Measurements from ENCODE around the gene PRH2. TPM values are rescaled to one million over a fixed set of nuclear protein-coding genes. Genes with fewer than 3 reads are reported as not detected.
A peak's percentile ranks its signal among the peaks of the same experiment; 100 is the strongest.

Gene PRH2
- total RNA-seq, 2 donors from 2014 or later = not detected

- no peaks in the 10 kb centered on the region for H3K27me3 Mint-ChIP-seq (ENCODE audit: low read depth)
- H3K27ac Mint-ChIP-seq = no peak overlapping the region
- H3K4me3 Mint-ChIP-seq = no peak overlapping the region
- no peaks in the 10 kb centered on the region for H3K4me1 Mint-ChIP-seq (ENCODE audit: low read depth)
- ATAC-seq (replicated peaks in 1 of 2) = no peak
- no peaks in the 10 kb centered on the region for H3K9me3 Mint-ChIP-seq
- peaks cover 0 to 2% of the 10 kb centered on the region in 2 donors for H3K36me3 Mint-ChIP-seq (ENCODE audit: insufficient read depth in 2 of 2)
- DNase-seq = no peak
Measured at GRCh38 chr12:10968765-10969456, 39.9 kb downstream of the PRH2 start.

- Mint-ChIP-seq H3K27ac (no peak overlapping the region), H3K4me3 (no peak overlapping the region), H3K36me3 (ENCODE audit: insufficient read depth in 2 of 2) (no peaks in the 10 kb centered on the region)
Measured at GRCh38 chr12:10974965-10975364, 45.9 kb downstream of the PRH2 start.

GRCh38 chr12:10982244-10982643, 53.2 kb downstream of the PRH2 start:
- peaks cover 37% of the 10 kb centered on the region for H3K27me3 Mint-ChIP-seq (ENCODE audit: low read depth)
- peaks cover 0 to 4% of the 10 kb centered on the region in 2 donors for H3K36me3 Mint-ChIP-seq (ENCODE audit: insufficient read depth in 2 of 2)
- peaks cover 32% of the 10 kb centered on the region for H3K4me1 Mint-ChIP-seq (ENCODE audit: low read depth)
- no peak overlapping the region for H3K27ac Mint-ChIP-seq
- H3K9me3 Mint-ChIP-seq = no peaks in the 10 kb centered on the region
- peak; percentile 97 for ATAC-seq (replicated peaks in 1 of 2)
- peak; percentile 48 to 51 for DNase-seq
- peak overlapping the region in 1 of 2 donors; percentile 10 for H3K4me3 Mint-ChIP-seq

More at GRCh38 chr12:10974965-10975364, 45.9 kb downstream of the PRH2 start:
- Mint-ChIP-seq H3K4me1 (ENCODE audit: low read depth) (no peaks in the 10 kb centered on the region), H3K9me3 (no peaks in the 10 kb centered on the region), H3K27me3 (ENCODE audit: low read depth) (peaks cover 27% of the 10 kb centered on the region)
- DNase-seq (no peak), ATAC-seq (replicated peaks in 1 of 2) (no peak)

Other genes starting within 250 kb of the PRH2 start
- gene YBX3, start 205.9 kb upstream of the PRH2 start, total RNA-seq = 100 to 1,000 TPM; 108 to 132 TPM
- not detected for gene TAS2R7, start 126.6 kb upstream of the PRH2 start, total RNA-seq
- gene TAS2R8, start 122.0 kb upstream of the PRH2 start, total RNA-seq = not detected
- not detected for gene TAS2R9, start 119.1 kb upstream of the PRH2 start, total RNA-seq
- gene TAS2R10, start 102.9 kb upstream of the PRH2 start, total RNA-seq = under 1 TPM; 0.31 to 0.63 TPM
- 1 to 10 TPM; 2.1 to 3.0 TPM for gene PRR4, start 79.8 kb upstream of the PRH2 start, total RNA-seq
- 10 to 100 TPM; 13.0 to 17.6 TPM for gene PRH1, start 45.0 kb upstream of the PRH2 start, total RNA-seq
- under 1 TPM; 0.53 TPM for gene TAS2R13, start 19.7 kb upstream of the PRH2 start, total RNA-seq
- 1 to 10 TPM; 1.2 to 1.9 TPM for gene TAS2R14, start 10.0 kb downstream of the PRH2 start, total RNA-seq
- gene TAS2R50, start 57.7 kb downstream of the PRH2 start, total RNA-seq = 1 to 10 TPM in 1 of 2 donors, under 1 TPM in 1; 0.90 to 1.2 TPM
- 1 to 10 TPM; 1.3 to 2.1 TPM for gene TAS2R20, start 69.1 kb downstream of the PRH2 start, total RNA-seq
- gene TAS2R19, start 93.4 kb downstream of the PRH2 start, total RNA-seq = 1 to 10 TPM; 2.1 to 3.5 TPM
- 1 to 10 TPM; 1.9 to 2.9 TPM for gene TAS2R31, start 102.2 kb downstream of the PRH2 start, total RNA-seq
- under 1 TPM; 0.72 TPM for gene TAS2R46, start 133.1 kb downstream of the PRH2 start, total RNA-seq
- under 1 TPM; 0.48 to 0.97 TPM for gene TAS2R43, start 163.1 kb downstream of the PRH2 start, total RNA-seq
- 1 to 10 TPM; 2.3 to 2.8 TPM for gene TAS2R30, start 205.4 kb downstream of the PRH2 start, total RNA-seq
- 10 to 100 TPM; 10.1 to 10.9 TPM for gene SMIM10L1, start 242.0 kb downstream of the PRH2 start, total RNA-seq

Measured in activated T-cell treated with anti-CD3 and anti-CD28 coated beads, Interleukin-2, amount 50 U/mL, for 72 hours (primary cell).